Epithelial cell of prostate (primary cell): ENCODE measurements around the gene UIMC1.

Source experiments
- DNase-seq: peaks from one replicate; pipeline ENCODE4 v3.0.0-alpha.2; 2011; ENCODE audit warnings: low read depth, low spot score
- H3K27ac ChIP-seq: fragments of 450-650 bp; 2 replicates; pipeline ENCODE4 v1.5.1; 2017; ENCODE audit warnings: mild to moderate bottlenecking

The UIMC1 gene

DNA sequence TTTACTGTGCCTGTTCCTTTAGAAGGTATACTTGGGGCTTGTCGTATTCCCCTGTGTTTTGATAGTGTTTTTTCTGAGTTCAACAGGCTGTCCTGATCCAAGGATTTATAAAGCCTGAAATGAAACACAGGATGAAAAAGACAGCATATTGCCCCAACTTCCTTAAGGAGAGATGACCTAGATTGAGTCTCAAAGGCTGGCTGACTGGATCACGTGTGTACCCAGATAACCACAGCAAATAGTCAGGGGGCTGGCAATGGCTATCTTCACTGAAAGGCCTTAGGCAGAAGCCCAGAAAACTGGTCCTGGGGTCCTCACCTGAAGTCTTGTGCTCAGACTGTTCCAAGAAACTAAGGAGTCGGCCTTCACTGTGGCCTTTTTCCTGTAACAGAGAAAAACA is 99.8 kb downstream of the UIMC1 start:
- H3K27ac ChIP-seq: no peak overlapping the region
- DNase-seq: no peak

DNA sequence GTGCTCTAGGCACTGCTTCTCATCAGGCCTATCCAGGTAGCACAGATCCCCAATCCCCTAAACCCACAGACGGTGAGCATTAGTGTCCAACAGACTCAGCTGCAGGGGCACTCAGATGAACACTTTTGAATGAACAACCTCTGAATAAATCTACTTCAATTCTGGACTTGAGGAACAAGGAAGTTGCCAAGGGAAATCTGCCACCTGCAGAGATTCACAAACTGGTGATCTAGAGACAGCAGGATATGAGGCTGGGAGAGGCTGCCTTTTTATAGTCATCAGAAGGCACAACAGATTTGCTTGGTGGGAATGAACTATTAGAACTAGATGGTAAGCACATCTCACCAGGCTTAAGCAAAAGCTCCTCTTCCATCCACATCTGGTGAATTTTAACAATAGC is 100.5 kb downstream of the UIMC1 start:
- no peak for DNase-seq
- no peak overlapping the region for H3K27ac ChIP-seq

GRCh38 chr5:176904276-176904675 is 102.3 kb downstream of the UIMC1 start:
- no peak for DNase-seq
- H3K27ac ChIP-seq: no peak overlapping the region

DNA sequence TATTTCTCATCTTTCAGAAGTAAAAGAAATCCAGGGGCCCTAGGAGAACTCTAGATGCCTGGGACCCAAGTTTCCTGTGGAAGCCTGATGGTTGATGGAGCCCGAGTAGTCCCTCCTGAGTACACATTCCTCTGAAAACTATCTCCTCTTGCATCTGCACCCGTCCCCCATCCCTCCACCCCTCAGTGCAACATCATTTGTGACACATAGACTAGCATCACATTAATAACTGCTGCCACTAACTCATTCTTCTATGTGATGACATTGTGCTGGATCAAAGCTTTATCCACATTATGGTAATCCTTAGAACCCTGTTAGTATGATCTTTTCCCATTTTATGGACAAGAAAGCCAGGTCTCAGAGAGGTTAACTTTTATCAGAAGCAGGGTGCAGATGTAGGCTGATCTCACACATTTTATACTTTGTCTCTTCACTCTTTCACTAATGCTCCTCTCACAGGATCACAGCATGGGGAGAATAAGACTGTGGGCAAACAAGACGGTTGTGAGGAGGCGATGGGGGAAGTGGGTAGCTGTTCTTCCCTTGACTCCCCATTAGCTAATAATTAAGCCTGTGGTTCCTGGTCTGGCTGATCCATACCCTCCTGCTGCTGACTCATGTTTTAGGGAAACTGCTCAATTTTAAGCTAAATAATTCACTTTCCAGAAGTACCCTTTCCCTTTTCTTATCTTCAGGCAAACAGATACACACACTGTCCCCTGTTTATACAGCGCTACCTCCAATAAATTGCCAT is 103.5 kb downstream of the UIMC1 start:
- no peak overlapping the region for H3K27ac ChIP-seq
- DNase-seq: no peak

GRCh38 chr5:176902102-176902814 is 104.3 kb downstream of the UIMC1 start:
- no peak for DNase-seq
- H3K27ac ChIP-seq: no peak overlapping the region

GRCh38 chr5:176901260-176902101 is 105.1 kb downstream of the UIMC1 start:
- DNase-seq: no peak
- no peak overlapping the region for H3K27ac ChIP-seq

DNA sequence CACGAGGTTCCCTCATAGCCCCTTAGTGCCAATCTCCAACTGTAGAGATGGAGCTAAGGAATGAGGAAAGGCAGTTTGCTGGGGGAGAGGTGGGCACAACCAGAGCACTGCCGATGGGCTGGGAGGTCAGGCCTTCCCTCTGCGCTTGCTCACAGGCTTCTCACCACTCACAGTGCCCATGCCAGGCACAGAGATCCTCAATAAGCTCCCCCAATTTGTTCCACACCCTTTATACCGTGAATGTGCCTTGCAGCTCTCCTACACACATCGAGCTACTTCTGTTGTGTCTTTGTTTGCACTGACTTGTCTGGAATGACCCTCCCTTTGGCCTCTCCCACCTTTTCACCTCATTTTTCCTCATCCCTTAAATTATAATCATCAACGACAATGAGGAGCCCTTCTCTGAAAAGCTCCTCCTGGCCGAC is 105.8 kb downstream of the UIMC1 start:
- no peak for DNase-seq
- no peak overlapping the region for H3K27ac ChIP-seq

DNA sequence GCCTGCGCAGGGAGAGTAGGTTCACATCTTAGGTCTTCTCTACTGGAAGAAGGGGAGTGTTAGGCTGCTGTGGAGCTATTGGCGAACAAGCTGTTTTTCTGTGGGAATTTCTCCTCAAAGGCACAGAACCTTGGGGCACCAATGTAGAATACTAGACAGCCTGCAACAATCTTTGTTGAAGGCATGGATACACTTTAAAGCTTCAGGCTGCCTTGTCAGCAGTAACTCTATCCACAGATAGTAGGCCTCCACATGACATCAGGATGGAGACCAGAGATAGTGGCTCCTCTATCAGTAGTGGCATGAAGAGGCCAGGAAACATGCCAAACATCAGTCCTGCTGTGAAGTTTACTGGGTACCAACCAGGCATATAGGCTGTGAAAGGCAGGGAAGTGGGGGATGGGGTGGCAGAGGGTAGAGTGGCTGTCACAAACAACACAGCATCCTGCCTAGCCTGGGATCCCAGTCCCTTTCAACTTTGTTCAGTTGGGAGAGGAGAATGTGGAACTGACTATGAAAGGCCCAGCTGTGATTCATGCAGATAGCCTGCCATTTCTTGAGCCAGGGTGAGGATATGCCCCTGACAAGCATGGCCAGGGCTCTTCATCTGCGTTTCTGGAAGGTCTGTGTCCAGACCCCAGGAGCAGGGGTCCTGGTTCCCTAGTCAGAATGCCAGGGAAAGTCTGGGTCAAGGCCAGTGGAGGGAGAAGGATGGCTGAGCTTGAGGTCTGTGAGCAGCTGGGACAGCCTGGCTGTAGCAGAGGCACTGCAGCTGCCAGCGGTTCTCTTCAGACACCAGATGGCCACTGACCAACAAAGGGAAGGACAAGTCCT is 106.4 kb downstream of the UIMC1 start:
- H3K27ac ChIP-seq: no peak overlapping the region
- DNase-seq: no peak

- no peak for DNase-seq
- no peak within 1 kb of the TSS for H3K27ac ChIP-seq
Observed at GRCh38 chr5:176899296-176899891, 107.2 kb downstream of the UIMC1 start, which contains the start of gene HK3. Gene HK3, minus strand, starts transcription at chr5:176899346. Its CDS starts 3,187 bp downstream, at chr5:176896159.

GRCh38 chr5:176897263-176897662 is 109.3 kb downstream of the UIMC1 start:
- no peak overlapping the region for H3K27ac ChIP-seq
- no peak for DNase-seq

DNA sequence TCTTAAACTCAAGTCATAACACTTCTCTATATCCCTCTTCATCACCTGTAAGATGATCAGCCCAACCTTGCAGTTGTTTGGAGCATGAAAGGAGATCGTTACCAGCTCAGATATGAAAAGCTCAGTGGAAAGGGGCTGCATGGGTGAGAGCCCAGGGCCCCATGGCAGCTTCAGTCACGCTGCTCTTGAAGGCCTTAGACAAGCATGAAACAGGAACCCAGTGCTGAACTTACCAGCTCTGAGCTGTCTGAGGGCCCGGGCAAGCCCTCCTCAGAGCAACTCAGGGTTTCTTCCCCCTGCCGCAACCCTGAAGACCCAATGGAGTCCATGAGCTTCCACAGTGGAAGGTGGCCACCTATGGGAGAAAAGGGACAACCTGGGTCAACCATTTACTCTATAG is 110.7 kb downstream of the UIMC1 start:
- H3K27ac ChIP-seq: no peak overlapping the region
- no peak for DNase-seq

- no peak overlapping the region for H3K27ac ChIP-seq
- DNase-seq: no peak
Observed at GRCh38 chr5:176894298-176894697, 112.3 kb downstream of the UIMC1 start.

DNA sequence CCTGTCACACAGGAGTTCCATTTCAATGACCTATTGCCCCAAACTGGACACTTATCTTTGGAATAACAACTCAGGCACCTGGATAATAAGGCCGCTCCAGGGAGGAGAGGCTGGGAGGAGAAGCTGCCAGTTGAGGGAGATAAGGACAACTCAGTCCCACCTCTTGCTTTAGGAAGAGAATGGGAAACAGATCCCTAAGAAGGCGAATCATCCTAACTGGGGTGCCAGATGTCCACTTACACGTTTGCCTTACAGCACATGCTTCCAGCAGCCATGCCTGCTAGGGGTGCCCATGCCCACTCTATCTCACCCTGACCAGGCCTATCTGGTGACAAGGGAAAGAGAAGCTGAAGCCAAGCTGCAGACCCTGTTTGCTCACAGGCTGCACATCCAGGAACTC is 113.9 kb downstream of the UIMC1 start:
- DNase-seq: no peak
- H3K27ac ChIP-seq: no peak overlapping the region

- no peak overlapping the region for H3K27ac ChIP-seq
- no peak for DNase-seq
Observed at GRCh38 chr5:176891331-176891958, 115.1 kb downstream of the UIMC1 start.

DNA sequence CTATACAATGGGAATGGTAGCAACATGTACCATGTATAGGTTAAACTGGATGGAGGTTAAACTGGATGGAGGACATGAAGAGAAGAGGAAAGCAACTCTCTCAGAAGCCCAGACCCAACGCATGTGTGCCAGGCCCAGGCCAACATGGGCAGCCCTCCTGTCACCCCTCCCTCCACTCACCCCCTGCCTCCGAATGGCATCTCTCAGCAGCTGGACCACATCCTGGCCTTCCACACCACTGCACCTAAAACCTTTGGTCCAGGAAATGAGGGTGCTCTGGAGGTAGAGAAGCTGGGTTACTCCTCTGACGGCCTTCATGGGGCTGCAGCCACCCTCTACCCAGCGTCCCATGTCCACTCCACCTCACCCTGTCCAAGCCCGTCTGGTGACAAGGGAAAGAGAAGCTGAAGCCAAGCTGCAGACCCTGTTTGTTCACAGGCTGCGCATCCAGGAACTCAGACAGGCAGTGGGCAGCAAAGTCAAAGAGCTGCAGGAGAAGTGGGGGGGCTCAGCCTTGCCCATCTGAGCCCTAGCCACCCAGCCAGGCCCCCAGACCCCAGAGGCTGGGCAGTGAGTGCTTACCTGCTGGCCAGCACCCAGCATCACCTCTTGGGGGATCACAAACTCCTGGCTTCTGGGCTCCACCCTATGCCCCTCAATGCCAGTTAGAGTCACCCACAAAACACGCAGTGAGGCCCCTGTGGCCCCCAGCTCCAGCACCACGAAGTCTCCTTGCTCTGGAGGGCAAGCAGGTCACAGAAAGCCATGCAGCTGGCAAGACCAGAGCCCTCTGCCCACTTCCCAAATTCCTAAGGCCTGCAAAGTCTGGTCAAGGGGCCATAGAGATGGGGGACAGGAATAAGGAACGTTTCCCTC is 115.9 kb downstream of the UIMC1 start:
- no peak overlapping the region for H3K27ac ChIP-seq
- no peak for DNase-seq

- no peak overlapping the region for H3K27ac ChIP-seq
- DNase-seq: no peak
Observed at GRCh38 chr5:176889321-176890280, 117.0 kb downstream of the UIMC1 start.

DNA sequence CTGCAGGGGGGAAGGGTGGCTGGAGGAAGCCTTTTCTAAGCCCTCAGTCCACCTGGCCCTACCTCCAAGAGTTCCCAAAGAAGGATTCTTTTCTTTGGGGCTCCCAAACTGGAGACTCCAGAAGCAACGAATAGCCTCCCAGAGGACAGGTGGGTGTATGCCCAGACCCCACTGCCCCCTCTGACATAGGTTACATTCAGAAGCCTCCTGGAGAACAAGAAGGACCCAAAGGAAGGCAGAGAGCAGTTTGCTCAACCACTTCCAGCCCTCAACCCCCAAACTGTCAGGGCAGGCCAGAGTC is 117.8 kb downstream of the UIMC1 start:
- no peak for DNase-seq
- no peak overlapping the region for H3K27ac ChIP-seq
